ENCODE data around the gene ANXA11. TPM values are rescaled to one million over a fixed set of nuclear protein-coding genes. Genes with fewer than 3 reads are reported as not detected.
"Not testable (repeated sequence)": the region's sequence is repeated elsewhere in the genome, so short reads cannot be mapped to it uniquely, and the experiment has no call there.

ANXA11 gene
- total and polyA plus RNA-seq, 2 of the 8 experiments (the other 6 are each of a cell fraction or from before 2014, with no cell fraction given), result 40.5 to 84.9 TPM

GRCh38 chr10:80253963-80254271, 48.6 kb upstream of the ANXA11 start:
- 100% methylated on average over 1 of the region's 1 CpG; no CpG with 5 or more reads in 1 of the 2 experiments for WGBS, 2 experiments (ENCODE audit: extremely low coverage in 1 of 2, insufficient coverage in 1 of 2, insufficient read length in 1 of 2, insufficient replicate concordance in 2 of 2, low coverage in 1 of 2, low lambda C conversion rate in 2 of 2, missing lambda C conversion rate in 1 of 2)
- H3K18ac ChIP-seq (ENCODE audit: extremely low read depth, low read length); H2BK5ac ChIP-seq (ENCODE audit: low read depth, low read length); H3K23me2 ChIP-seq (ENCODE audit: low read depth, low read length); H4K91ac ChIP-seq (replicated peaks; ENCODE audit: insufficient read length, low read length); H3K14ac ChIP-seq (ENCODE audit: insufficient read length); H3K56ac ChIP-seq (replicated peaks; ENCODE audit: insufficient read length, low read depth, low read length); H3K9me3 ChIP-seq (ENCODE audit: insufficient read depth in 2 of 2, low read depth in 1 of 2, low read length in 1 of 2); H4K5ac ChIP-seq (ENCODE audit: insufficient read length, low read depth, low read length); H4K8ac ChIP-seq (ENCODE audit: extremely low read depth, insufficient read depth, low read length); H2BK15ac ChIP-seq (ENCODE audit: low read length); CTCF ChIA-PET (ENCODE audit: partially characterized antibody); H3K4me1 ChIP-seq (replicated peaks in 1 of 4; ENCODE audit: control insufficient read depth in 3 of 4, insufficient read depth in 4 of 4, low read length in 3 of 4); DNase-seq (ENCODE audit: low read depth in 1 of 2, low spot score in 2 of 2); H3K36me3 ChIP-seq (ENCODE audit: control insufficient read depth in 2 of 4, insufficient read depth in 4 of 4, low read length in 3 of 4); POLR2A ChIA-PET (ENCODE audit: partially characterized antibody); H2BK120ac ChIP-seq (replicated peaks; ENCODE audit: low read depth, low read length); H2BK20ac ChIP-seq (ENCODE audit: low read length); H3K79me1 ChIP-seq (ENCODE audit: low read depth, low read length); H3K9ac ChIP-seq (replicated peaks in 1 of 4; ENCODE audit: extremely low read depth in 1 of 4, low read depth in 3 of 4, low read length in 3 of 4); H2AK5ac ChIP-seq (ENCODE audit: low read depth, low read length); H3K79me2 ChIP-seq (ENCODE audit: control insufficient read depth in 1 of 2, insufficient read depth in 2 of 2, low read length in 2 of 2); H3K4ac ChIP-seq (replicated peaks; ENCODE audit: insufficient read length, low read depth, low read length); H4K20me1 ChIP-seq (replicated peaks in 1 of 2; ENCODE audit: control insufficient read depth in 1 of 2, insufficient read depth in 2 of 2, low read length in 2 of 2); H2AFZ ChIP-seq (ENCODE audit: low read length); H3K27ac ChIP-seq (ENCODE audit: low read depth, low read length); H3K4me2 ChIP-seq (ENCODE audit: insufficient read depth in 1 of 2, low read depth in 2 of 2, low read length in 2 of 2); H3K27me3 ChIP-seq (replicated peaks in 1 of 4; ENCODE audit: control insufficient read depth in 3 of 4, extremely low read depth in 1 of 4, insufficient read depth in 3 of 4, low read length in 3 of 4); H3K4me3 ChIP-seq (ENCODE audit: extremely low read depth in 1 of 4, insufficient read depth in 2 of 4, low read depth in 3 of 4, low read length in 4 of 4); FAIRE-seq; H2BK12ac ChIP-seq (ENCODE audit: low read depth, low read length); H3K23ac ChIP-seq (ENCODE audit: insufficient read length): not testable (repeated sequence)
